Fibroblast of lung (primary cell): ENCODE results near the gene USP16. TPM values are rescaled to one million over a fixed set of nuclear protein-coding genes. Genes with fewer than 3 reads are reported as not detected.

Experiments
- DNase-seq, 2 donors: peaks; one replicate each; pipeline versions ENCODE4 v3.0.0 to v3.0.0-alpha.2; 2010; ENCODE audit warnings: low read depth in 2 of 2
- H2AFZ ChIP-seq: 2 replicates; pipeline ENCODE4 v1.5.1; 2012; ENCODE audit warnings: low read length, control low read depth, inconsistent platforms
- H3K27ac ChIP-seq: 2 replicates; pipeline ENCODE4 v1.5.1; 2011; ENCODE audit warnings: low read length, control low read depth; ENCODE audit not compliant: insufficient read depth
- H3K27me3 ChIP-seq: 2 replicates; pipeline ENCODE4 v1.5.1; 2011; ENCODE audit warnings: mild to moderate bottlenecking, low read length; ENCODE audit not compliant: control insufficient read depth, insufficient read depth
- H3K36me3 ChIP-seq: 2 replicates; pipeline ENCODE4 v1.5.1; 2011; ENCODE audit warnings: low read length; ENCODE audit not compliant: control insufficient read depth, insufficient read depth
- H3K4me1 ChIP-seq: 2 replicates; pipeline ENCODE4 v1.5.1; 2011; ENCODE audit warnings: low read length; ENCODE audit not compliant: control insufficient read depth, insufficient read depth; ENCODE audit errors: extremely low read depth
- H3K4me2 ChIP-seq: 2 replicates; pipeline ENCODE4 v1.5.1; 2011; ENCODE audit warnings: low read length, control low read depth; ENCODE audit not compliant: insufficient read depth; ENCODE audit errors: extremely low read depth
- H3K4me3 ChIP-seq, 4 experiments: fragments of 200-600 bp in 1 of 4; sonication (generic) in 1 of 4; replicated peaks in 1 of 4; 2 replicates each; pipeline ENCODE4 v1.5.1; 2011 to 2016; ENCODE audit warnings: low read length in 4 of 4, low read depth in 3 of 4, mild to moderate bottlenecking in 3 of 4, control low read depth in 2 of 4, inconsistent platforms in 1 of 4, mixed read lengths in 1 of 4; ENCODE audit not compliant: insufficient read depth in 1 of 4; ENCODE audit errors: control extremely low read depth in 1 of 4
- H3K79me2 ChIP-seq: 2 replicates; pipeline ENCODE4 v1.5.1; 2012; ENCODE audit warnings: mild to moderate bottlenecking, low read length, inconsistent platforms; ENCODE audit not compliant: control insufficient read depth, insufficient read depth
- H3K9ac ChIP-seq: 2 replicates; pipeline ENCODE4 v1.5.1; 2011; ENCODE audit warnings: mild to moderate bottlenecking, low read length, control low read depth; ENCODE audit not compliant: insufficient read depth
- H3K9me3 ChIP-seq: 2 replicates; pipeline ENCODE4 v1.5.1; 2012; ENCODE audit warnings: low read depth, low read length; ENCODE audit not compliant: control insufficient read depth, insufficient read depth
- H4K20me1 ChIP-seq: 2 replicates; pipeline ENCODE4 v1.5.1; 2011; ENCODE audit warnings: low read length; ENCODE audit not compliant: control insufficient read depth, insufficient read depth; ENCODE audit errors: extremely low read depth
- CTCF ChIP-seq, 2 donors: IDR thresholded peaks in 1 of 2; conservative IDR thresholded peaks in 1 of 2; 1 replicate in 1 of 2; 2 replicates in 1 of 2; pipeline ENCODE4 v1.5.1; 2011 to 2012; ENCODE audit warnings: low read length in 2 of 2, control low read depth in 1 of 2, inconsistent platforms in 1 of 2, low read depth in 1 of 2, mild to moderate bottlenecking in 1 of 2
- EZH2 ChIP-seq: IDR thresholded peaks from 2 replicates; pipeline ENCODE4 v1.5.1; 2012; ENCODE audit warnings: low read length, control low read depth, mild to moderate bottlenecking; ENCODE audit errors: missing control alignments
- polyA minus RNA-seq: library from RNA; depleted of rRNA, polyadenylated mRNA; stranded (reverse); fragments of >200 nt; gene quantifications from 2 replicates; pipeline ENCODE4 v1.2.3, GENCODE V29; 2011; ENCODE audit warnings: low replicate concordance
- polyA plus RNA-seq, 2 donors: library from polyadenylated mRNA; depleted of rRNA in 1 of 2; stranded (reverse) in 1 of 2; unstranded in 1 of 2; fragments of >200 nt; gene quantifications; 2 replicates each; pipeline ENCODE4 v1.2.1, GENCODE V29; 2011 to 2012; ENCODE audit warnings: missing spikeins in 1 of 2
- total RNA-seq: library from RNA; depleted of rRNA; stranded (reverse); fragments of >200 nt; gene quantifications from 2 replicates; pipeline ENCODE4 v1.2.1, GENCODE V29; 2014

The USP16 gene
- 32.2 and 32.6 TPM in 2 replicates for total RNA-seq
- 28.6 and 34.4 TPM in 2 replicates for polyA plus RNA-seq
- polyA plus RNA-seq (2012): 29.1 and 32.1 TPM in 2 replicates
- polyA minus RNA-seq: 1.9 TPM in 1 of 2 replicates, not detected in the other

GRCh38 chr21:29024474-29025327, at the start of gene USP16:
Gene USP16 (plus strand): TSS chr21:29024668. CDS start chr21:29027914, 3,246 bp downstream.
- peak within 1 kb of the TSS; percentile 92 for H3K4me2 ChIP-seq
- H3K27me3 ChIP-seq: no peaks in the 10 kb centered on the region
- H3K9me3 ChIP-seq: no peaks in the 10 kb centered on the region
- H2AFZ ChIP-seq: peak within 1 kb of the TSS; percentile 99
- peak within 1 kb of the TSS; percentile 99 for H3K9ac ChIP-seq
- H4K20me1 ChIP-seq: no peaks in the 10 kb centered on the region
- peaks cover 36% of the 10 kb centered on the region for H3K79me2 ChIP-seq
- TF ChIP-seq EZH2 (no peak), CTCF (conservative IDR thresholded peaks at IDR 0.05 in 1 of 2, IDR thresholded peaks at IDR 0.05 in 1 of 2; ENCODE audit: low read depth in 1 of 2, low read length in 2 of 2) (no peak)
- no peaks in the 10 kb centered on the region for H3K36me3 ChIP-seq
- H3K4me3 ChIP-seq: peak within 1 kb of the TSS; percentile 84 to 99 (median 92)
- peak; percentile 99 to 100 for DNase-seq
- H3K27ac ChIP-seq: peak within 1 kb of the TSS; percentile 100
- H3K4me1 ChIP-seq: peaks cover 7% of the 10 kb centered on the region

- Histone ChIP-seq H4K20me1 (no peaks in the 10 kb centered on the region), H3K4me3 (no peak overlapping the region), H3K36me3 (peaks cover 4% of the 10 kb centered on the region), H3K9me3 (no peaks in the 10 kb centered on the region), H3K9ac (no peak overlapping the region), H3K27ac (no peak overlapping the region), H2AFZ (no peak overlapping the region), H3K79me2 (no peaks in the 10 kb centered on the region), H3K27me3 (no peaks in the 10 kb centered on the region), H3K4me1 (no peaks in the 10 kb centered on the region), H3K4me2 (no peak overlapping the region)
- TF ChIP-seq EZH2: no peak
- TF ChIP-seq CTCF (conservative IDR thresholded peaks at IDR 0.05 in 1 of 2, IDR thresholded peaks at IDR 0.05 in 1 of 2; ENCODE audit: low read depth in 1 of 2, low read length in 2 of 2): no peak
- peak in 1 of 2 donors; percentile 67 for DNase-seq
Measured at GRCh38 chr21:28975397-28975796, 49.1 kb upstream of the USP16 start.

- TF ChIP-seq EZH2: no peak
- TF ChIP-seq CTCF (conservative IDR thresholded peaks at IDR 0.05 in 1 of 2, IDR thresholded peaks at IDR 0.05 in 1 of 2; ENCODE audit: low read depth in 1 of 2, low read length in 2 of 2): no peak
- H3K27me3 ChIP-seq: no peaks in the 10 kb centered on the region
- H3K4me3 ChIP-seq: no peak overlapping the region
- no peak overlapping the region for H3K27ac ChIP-seq
- DNase-seq: no peak
- peaks cover 4% of the 10 kb centered on the region for H3K36me3 ChIP-seq
- H4K20me1 ChIP-seq: no peaks in the 10 kb centered on the region
- H2AFZ ChIP-seq: no peak overlapping the region
- no peaks in the 10 kb centered on the region for H3K9me3 ChIP-seq
- no peaks in the 10 kb centered on the region for H3K79me2 ChIP-seq
- no peak overlapping the region for H3K9ac ChIP-seq
- H3K4me1 ChIP-seq: no peaks in the 10 kb centered on the region
- H3K4me2 ChIP-seq: no peak overlapping the region
Measured at GRCh38 chr21:28979092-28979491, 45.4 kb upstream of the USP16 start.
